Lower leg skin (tissue), 3 donors: ENCODE data around the gene ANKRD36.
"Not testable (repeated sequence)": the region's sequence is repeated elsewhere in the genome, so short reads cannot be mapped to it uniquely, and the experiment has no call there.

Experiments used
- POLR2A ChIP-seq, 2 donors: fragments of 450-650 bp; IDR thresholded peaks; one replicate each; pipeline ENCODE4 v1.6.1; 2016 to 2017; ENCODE audit warnings: antibody characterized with exemption in 2 of 2, mild to moderate bottlenecking in 1 of 2, moderate library complexity in 1 of 2
- TF ChIP-seq, protein P1 (sequence below), 3 donors: fragments of 450-650 bp; IDR thresholded peaks; one replicate each; pipeline ENCODE4 v1.5.1; 2016; ENCODE audit warnings: antibody characterized with exemption in 3 of 3, mild to moderate bottlenecking in 3 of 3, moderate library complexity in 2 of 3

GRCh38 chr2:97111246-97111645, 1.7 kb upstream of the ANKRD36 start:
- TF ChIP-seq, protein P1, sequence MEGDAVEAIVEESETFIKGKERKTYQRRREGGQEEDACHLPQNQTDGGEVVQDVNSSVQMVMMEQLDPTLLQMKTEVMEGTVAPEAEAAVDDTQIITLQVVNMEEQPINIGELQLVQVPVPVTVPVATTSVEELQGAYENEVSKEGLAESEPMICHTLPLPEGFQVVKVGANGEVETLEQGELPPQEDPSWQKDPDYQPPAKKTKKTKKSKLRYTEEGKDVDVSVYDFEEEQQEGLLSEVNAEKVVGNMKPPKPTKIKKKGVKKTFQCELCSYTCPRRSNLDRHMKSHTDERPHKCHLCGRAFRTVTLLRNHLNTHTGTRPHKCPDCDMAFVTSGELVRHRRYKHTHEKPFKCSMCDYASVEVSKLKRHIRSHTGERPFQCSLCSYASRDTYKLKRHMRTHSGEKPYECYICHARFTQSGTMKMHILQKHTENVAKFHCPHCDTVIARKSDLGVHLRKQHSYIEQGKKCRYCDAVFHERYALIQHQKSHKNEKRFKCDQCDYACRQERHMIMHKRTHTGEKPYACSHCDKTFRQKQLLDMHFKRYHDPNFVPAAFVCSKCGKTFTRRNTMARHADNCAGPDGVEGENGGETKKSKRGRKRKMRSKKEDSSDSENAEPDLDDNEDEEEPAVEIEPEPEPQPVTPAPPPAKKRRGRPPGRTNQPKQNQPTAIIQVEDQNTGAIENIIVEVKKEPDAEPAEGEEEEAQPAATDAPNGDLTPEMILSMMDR (IDR thresholded peaks at IDR 0.05) = not testable (repeated sequence)
- not testable (repeated sequence) for TF ChIP-seq POLR2A (IDR thresholded peaks at IDR 0.05)
